H9 (cell line): ENCODE measurements around the gene KANK4. TPM values are rescaled to one million over a fixed set of nuclear protein-coding genes. Genes with fewer than 3 reads are reported as not detected.

Experiments
- DNase-seq: peaks from one replicate; pipeline ENCODE4 v3.0.0-alpha.2; 2017
- H2AFZ ChIP-seq: one replicate; pipeline ENCODE4 v1.6.1; 2013; ENCODE audit warnings: mild to moderate bottlenecking, low read length, control low read depth, moderate library complexity
- H2AK5ac ChIP-seq: 2 replicates; pipeline ENCODE4 v1.6.1; 2013; ENCODE audit warnings: low read length, control low read depth, mixed read lengths; ENCODE audit not compliant: insufficient read length
- H2BK120ac ChIP-seq: one replicate; pipeline ENCODE4 v1.6.1; 2013; ENCODE audit warnings: low read depth, mild to moderate bottlenecking, low read length, control low read depth, inconsistent platforms; ENCODE audit not compliant: poor library complexity, severe bottlenecking
- H2BK12ac ChIP-seq: 2 replicates; pipeline ENCODE4 v1.6.1; 2013; ENCODE audit warnings: low read length, control low read depth, mixed read lengths, low read depth; ENCODE audit not compliant: insufficient read length
- H2BK15ac ChIP-seq: 2 replicates; pipeline ENCODE4 v1.6.1; 2013; ENCODE audit warnings: low read depth, low read length, control low read depth
- H2BK20ac ChIP-seq: one replicate; pipeline ENCODE4 v1.6.1; 2013; ENCODE audit warnings: low read depth, mild to moderate bottlenecking, low read length, control low read depth, inconsistent platforms; ENCODE audit not compliant: poor library complexity, severe bottlenecking
- H2BK5ac ChIP-seq: 2 replicates; pipeline ENCODE4 v1.6.1; 2013; ENCODE audit warnings: low read length, control low read depth, mixed read lengths; ENCODE audit not compliant: insufficient read length
- H3K14ac ChIP-seq: 2 replicates; pipeline ENCODE4 v1.6.1; 2013; ENCODE audit warnings: low read length, control low read depth; ENCODE audit not compliant: insufficient read depth
- H3K18ac ChIP-seq: 2 replicates; pipeline ENCODE4 v1.6.1; 2013; ENCODE audit warnings: low read depth, mild to moderate bottlenecking, mixed read lengths, low read length, control low read depth; ENCODE audit not compliant: insufficient read length
- H3K23ac ChIP-seq: 2 replicates; pipeline ENCODE4 v1.6.1; 2013; ENCODE audit warnings: low read length, control low read depth, mixed read lengths, low read depth; ENCODE audit not compliant: insufficient read length
- H3K23me2 ChIP-seq: 2 replicates; pipeline ENCODE4 v1.6.1; 2013; ENCODE audit warnings: low read depth, mild to moderate bottlenecking, mixed read lengths, low read length, control low read depth; ENCODE audit not compliant: insufficient read length, poor library complexity, severe bottlenecking
- H3K27ac ChIP-seq: 2 replicates; pipeline ENCODE4 v1.5.1; 2013; ENCODE audit warnings: low read length, control low read depth, mixed read lengths, low read depth; ENCODE audit not compliant: insufficient read length
- H3K27me3 ChIP-seq: 2 replicates; pipeline ENCODE4 v1.6.1; 2013; ENCODE audit warnings: low read length, control low read depth, inconsistent platforms; ENCODE audit not compliant: insufficient read depth
- H3K4ac ChIP-seq: 2 replicates; pipeline ENCODE4 v1.6.1; 2013; ENCODE audit warnings: low read depth, mild to moderate bottlenecking, control low read depth, inconsistent platforms, low read length, moderate library complexity
- H3K4me1 ChIP-seq: 2 replicates; pipeline ENCODE4 v1.6.1; 2013; ENCODE audit warnings: low read length, control low read depth, inconsistent platforms; ENCODE audit not compliant: insufficient read depth
- H3K4me2 ChIP-seq: 2 replicates; pipeline ENCODE4 v1.6.1; 2013; ENCODE audit warnings: low read length, control low read depth, mixed read lengths; ENCODE audit not compliant: insufficient read length, insufficient read depth
- H3K56ac ChIP-seq: 2 replicates; pipeline ENCODE4 v1.6.1; 2013; ENCODE audit warnings: low read depth, mild to moderate bottlenecking, mixed read lengths, low read length, control low read depth; ENCODE audit not compliant: insufficient read length
- H3K79me1 ChIP-seq: 2 replicates; pipeline ENCODE4 v1.6.1; 2013; ENCODE audit warnings: low read depth, mild to moderate bottlenecking, moderate library complexity, low read length, control low read depth, inconsistent platforms; ENCODE audit not compliant: insufficient read depth, poor library complexity, severe bottlenecking
- H3K79me2 ChIP-seq: 2 replicates; pipeline ENCODE4 v1.6.1; 2013; ENCODE audit warnings: low read length, control low read depth, inconsistent platforms; ENCODE audit not compliant: insufficient read depth
- H3K9ac ChIP-seq: 2 replicates; pipeline ENCODE4 v1.6.1; 2013; ENCODE audit warnings: low read length, control low read depth, mixed read lengths; ENCODE audit not compliant: insufficient read length; ENCODE audit errors: extremely low read depth
- H3K9me3 ChIP-seq: one replicate; pipeline ENCODE4 v1.6.1; 2013; ENCODE audit warnings: low read depth, low read length, inconsistent platforms; ENCODE audit not compliant: control insufficient read depth
- H3T11ph ChIP-seq: one replicate; pipeline ENCODE4 v1.6.1; 2013; ENCODE audit warnings: mild to moderate bottlenecking, low read length, control low read depth, inconsistent platforms
- H4K20me1 ChIP-seq: one replicate; pipeline ENCODE4 v1.6.1; 2013; ENCODE audit not compliant: control insufficient read depth, insufficient read length, insufficient read depth
- H4K5ac ChIP-seq: 2 replicates; pipeline ENCODE4 v1.6.1; 2013; ENCODE audit warnings: low read depth, mild to moderate bottlenecking, mixed read lengths, low read length, control low read depth; ENCODE audit not compliant: insufficient read length
- H4K8ac ChIP-seq: replicated peaks from 2 replicates; pipeline ENCODE4 v1.6.1; 2013; ENCODE audit warnings: low read length, control low read depth, mixed read lengths, low read depth; ENCODE audit not compliant: insufficient read length
- H4K91ac ChIP-seq: 2 replicates; pipeline ENCODE4 v1.6.1; 2013; ENCODE audit warnings: low read depth, mild to moderate bottlenecking, moderate library complexity, mixed read lengths, low read length, control low read depth; ENCODE audit not compliant: insufficient read length
- H3K27ac Mint-ChIP-seq, 3 experiments: 2 replicates in 2 of 3; 3 replicates in 1 of 3; pipeline ENCODE4 v1.8.0; 2020 to 2021; ENCODE audit warnings: mixed read lengths in 3 of 3, mild to moderate bottlenecking in 1 of 3, moderate library complexity in 1 of 3
- H3K27me3 Mint-ChIP-seq: 2 replicates; pipeline ENCODE4 v1.8.0; 2021; ENCODE audit warnings: low read depth, mild to moderate bottlenecking, moderate library complexity, mixed read lengths
- H3K36me3 Mint-ChIP-seq, 3 experiments: 2 replicates in 2 of 3; 3 replicates in 1 of 3; pipeline ENCODE4 v1.8.0; 2020 to 2021; ENCODE audit warnings: low read depth in 3 of 3, mixed read lengths in 3 of 3; ENCODE audit not compliant: insufficient read depth in 1 of 3
- H3K4me1 Mint-ChIP-seq, 2 experiments: 2 replicates each; pipeline ENCODE4 v1.8.0; 2020; ENCODE audit warnings: mixed read lengths in 2 of 2
- H3K4me3 Mint-ChIP-seq, 2 experiments: 2 replicates in 1 of 2; 3 replicates in 1 of 2; pipeline ENCODE4 v1.8.0; 2020 to 2021; ENCODE audit warnings: mild to moderate bottlenecking in 2 of 2, mixed read lengths in 2 of 2, moderate library complexity in 1 of 2
- H3K9me3 Mint-ChIP-seq, 2 experiments: 2 replicates in 1 of 2; 3 replicates in 1 of 2; pipeline ENCODE4 v1.8.0; 2020; ENCODE audit warnings: mild to moderate bottlenecking in 2 of 2, mixed read lengths in 2 of 2, moderate library complexity in 1 of 2
- CTCF ChIP-seq: fragments of 200-600 bp; sonication (generic); conservative IDR thresholded peaks from 3 replicates; pipeline ENCODE4 v1.8.0; 2021; ENCODE audit warnings: antibody characterized with exemption, mild to moderate bottlenecking
- WGBS: extraction: QIAGEN DNeasy Blood & Tissue Kit; methylation state at CpG from one replicate; pipeline ENCODE4 v1.1.7; 2013; ENCODE audit warnings: missing lambda C conversion rate, low lambda C conversion rate, mixed read lengths; ENCODE audit not compliant: insufficient read length; ENCODE audit errors: extremely low coverage; 5-methylcytosine and 5-hydroxymethylcytosine counted together
- total RNA-seq: library from RNA; stranded (reverse); gene quantifications from 2 replicates; pipeline ENCODE4 v1.2.1, GENCODE V29; 2021

KANK4 gene
- total RNA-seq, 1 experiment from 2014 or later = 0.15 TPM

- no peak overlapping the region for H3K14ac ChIP-seq
- no peak overlapping the region for H4K8ac ChIP-seq
- no peaks in the 10 kb centered on the region for H3K9me3 ChIP-seq
- peaks cover 11 to 24% of the 10 kb centered on the region in 2 experiments for H3K4me1 Mint-ChIP-seq
- H3K27ac ChIP-seq = no peak overlapping the region
- H3K27me3 Mint-ChIP-seq = peaks cover 6% of the 10 kb centered on the region
- H3K4me1 ChIP-seq = no peaks in the 10 kb centered on the region; the same call in 1 of the 2 replicates
- no peak overlapping the region for H3K4ac ChIP-seq
- H3K18ac ChIP-seq = no peak overlapping the region
- no peaks in the 10 kb centered on the region for H4K20me1 ChIP-seq
- no peak overlapping the region for H2BK15ac ChIP-seq
- no peak overlapping the region for H3K23ac ChIP-seq
- H3K9ac ChIP-seq = no peak overlapping the region
- no peak overlapping the region for H3K56ac ChIP-seq
- H2BK120ac ChIP-seq = no peak overlapping the region
- H3K79me1 ChIP-seq = no peaks in the 10 kb centered on the region
- no peaks in the 10 kb centered on the region for H3K9me3 Mint-ChIP-seq
- no peaks in the 10 kb centered on the region for H3K79me2 ChIP-seq
- H4K91ac ChIP-seq = no peak overlapping the region
- no peaks in the 10 kb centered on the region for H3K36me3 Mint-ChIP-seq
- H2AK5ac ChIP-seq = no peak overlapping the region
- H3T11ph ChIP-seq = no peak overlapping the region
- no peak overlapping the region; a peak in 1 of 5 replicates for H3K4me3 Mint-ChIP-seq
- no peak overlapping the region for H2BK5ac ChIP-seq
- H4K5ac ChIP-seq = no peak overlapping the region
- H2BK20ac ChIP-seq = no peak overlapping the region
- H2AFZ ChIP-seq = no peak overlapping the region
- H3K23me2 ChIP-seq = no peaks in the 10 kb centered on the region
- no peak for DNase-seq
- TF ChIP-seq CTCF = peak; percentile 38; the same call in 1 of the 3 replicates
- no peak overlapping the region for H2BK12ac ChIP-seq
- H3K27ac Mint-ChIP-seq = no peak overlapping the region
- no CpG with 5 or more reads among the region's 4 CpGs for WGBS
- no peak overlapping the region for H3K4me2 ChIP-seq
- H3K27me3 ChIP-seq = no peaks in the 10 kb centered on the region; the same call in 1 of the 2 replicates
Measured at GRCh38 chr1:62334434-62334985, 15.3 kb upstream of the KANK4 start.
